Measurements from ENCODE around the gene CRYL1.

CRYL1 gene

GRCh38 chr13:20431687-20432384, 93.8 kb downstream of the CRYL1 start:
- TF ChIP-seq SIN3A (IDR thresholded peaks at IDR 0.05; ENCODE audit: borderline replicate concordance, insufficient read depth, low read length), result no peak
- no peak for TF ChIP-seq FOXP2 (optimal IDR thresholded peaks at IDR 0.05; ENCODE audit: borderline replicate concordance, extremely low read depth, extremely low read length, insufficient read depth)
- TF ChIP-seq POLR2AphosphoS5 (IDR thresholded peaks at IDR 0.05; ENCODE audit: low read depth, low read length), result no peak
- no peak for TF ChIP-seq TAF1 (IDR thresholded peaks at IDR 0.05; ENCODE audit: borderline replicate concordance, insufficient read depth, low read length)
- no peak for TF ChIP-seq REST (IDR thresholded peaks at IDR 0.05; ENCODE audit: insufficient read depth in 1 of 2, low read depth in 2 of 2, low read length in 2 of 2)

- TF ChIP-seq SIN3A (IDR thresholded peaks at IDR 0.05; ENCODE audit: borderline replicate concordance, insufficient read depth, low read length), result no peak
- TF ChIP-seq REST (IDR thresholded peaks at IDR 0.05; ENCODE audit: insufficient read depth in 1 of 2, low read depth in 2 of 2, low read length in 2 of 2), result no peak
- TF ChIP-seq TAF1 (IDR thresholded peaks at IDR 0.05; ENCODE audit: borderline replicate concordance, insufficient read depth, low read length), result no peak
- TF ChIP-seq FOXP2 (optimal IDR thresholded peaks at IDR 0.05; ENCODE audit: borderline replicate concordance, extremely low read depth, extremely low read length, insufficient read depth), result no peak
- no peak for TF ChIP-seq POLR2AphosphoS5 (IDR thresholded peaks at IDR 0.05; ENCODE audit: low read depth, low read length)
These were observed 94.6 kb downstream of the CRYL1 start for GRCh38 chr13:20431080-20431479.

GRCh38 chr13:20430296-20430695, 95.4 kb downstream of the CRYL1 start:
- no peak for TF ChIP-seq SIN3A (IDR thresholded peaks at IDR 0.05; ENCODE audit: borderline replicate concordance, insufficient read depth, low read length)
- no peak for TF ChIP-seq FOXP2 (optimal IDR thresholded peaks at IDR 0.05; ENCODE audit: borderline replicate concordance, extremely low read depth, extremely low read length, insufficient read depth)
- no peak for TF ChIP-seq TAF1 (IDR thresholded peaks at IDR 0.05; ENCODE audit: borderline replicate concordance, insufficient read depth, low read length)
- TF ChIP-seq POLR2AphosphoS5 (IDR thresholded peaks at IDR 0.05; ENCODE audit: low read depth, low read length), result no peak
- TF ChIP-seq REST (IDR thresholded peaks at IDR 0.05; ENCODE audit: insufficient read depth in 1 of 2, low read depth in 2 of 2, low read length in 2 of 2), result no peak

- no peak for TF ChIP-seq REST (IDR thresholded peaks at IDR 0.05; ENCODE audit: insufficient read depth in 1 of 2, low read depth in 2 of 2, low read length in 2 of 2)
- no peak for TF ChIP-seq FOXP2 (optimal IDR thresholded peaks at IDR 0.05; ENCODE audit: borderline replicate concordance, extremely low read depth, extremely low read length, insufficient read depth)
- TF ChIP-seq POLR2AphosphoS5 (IDR thresholded peaks at IDR 0.05; ENCODE audit: low read depth, low read length), result no peak
- TF ChIP-seq TAF1 (IDR thresholded peaks at IDR 0.05; ENCODE audit: borderline replicate concordance, insufficient read depth, low read length), result no peak
- no peak for TF ChIP-seq SIN3A (IDR thresholded peaks at IDR 0.05; ENCODE audit: borderline replicate concordance, insufficient read depth, low read length)
These were observed 96.0 kb downstream of the CRYL1 start for GRCh38 chr13:20429682-20430081.
